Measurements from ENCODE around the gene OIP5.
"Not testable (repeated sequence)": the region's sequence is repeated elsewhere in the genome, so short reads cannot be mapped to it uniquely, and the experiment has no call there.

The OIP5 gene

GRCh38 chr15:41334293-41335120, 2.1 kb upstream of the OIP5 start:
- H3K27me3 ChIP-seq (ENCODE audit: insufficient read depth, low read length) = no peaks in the 10 kb centered on the region
- no peak overlapping the region for H3K27ac ChIP-seq (ENCODE audit: low read length)
- H3K9me3 ChIP-seq (ENCODE audit: insufficient read depth, low read depth, low read length) = no peaks in the 10 kb centered on the region
- peaks cover 12% of the 10 kb centered on the region for H3K36me3 ChIP-seq (ENCODE audit: insufficient read depth, low read depth, low read length)
- H3K4me3 ChIP-seq (ENCODE audit: low read length) = peak overlapping the region; percentile 95
- peak overlapping the region; percentile 64; the same call in 1 of the 2 replicates for H3K9ac ChIP-seq (ENCODE audit: low read depth, low read length)
- no peaks in the 10 kb centered on the region for H3K4me1 ChIP-seq (ENCODE audit: insufficient read depth, low read length)

DNA sequence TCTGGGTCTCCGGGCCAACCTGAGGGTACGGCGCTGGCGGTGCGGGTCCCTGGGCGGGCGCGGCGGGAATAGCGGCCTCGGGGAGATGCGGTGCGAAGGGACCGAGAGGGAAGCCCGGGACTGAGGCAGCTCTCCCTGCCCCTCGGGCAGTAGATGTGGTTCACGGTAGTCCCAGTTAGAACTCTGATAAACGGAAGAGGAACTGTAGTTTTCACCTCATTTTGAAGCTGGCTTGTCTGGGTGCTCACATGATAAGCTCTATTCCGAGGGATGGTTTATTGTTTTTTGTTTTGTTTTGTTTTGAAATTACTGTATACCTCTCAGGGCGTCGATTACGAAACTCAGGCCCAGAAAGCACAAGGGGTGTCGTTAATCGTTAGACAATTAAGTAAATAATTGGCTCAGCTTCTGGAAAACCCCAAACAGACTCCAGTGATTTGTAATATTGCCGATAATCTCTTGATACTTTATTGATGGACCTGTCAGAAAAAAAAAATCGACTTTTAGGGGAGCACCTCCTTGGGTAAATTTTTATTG, 703 bp upstream of the OIP5 start:
- Histone ChIP-seq H3K9me3 (ENCODE audit: insufficient read depth, low read depth, low read length) (no peaks in the 10 kb centered on the region), H3K4me3 (ENCODE audit: low read length) (peak overlapping the region; percentile 95), H3K27me3 (ENCODE audit: insufficient read depth, low read length) (no peaks in the 10 kb centered on the region), H3K36me3 (ENCODE audit: insufficient read depth, low read depth, low read length) (peaks cover 14% of the 10 kb centered on the region), H3K27ac (ENCODE audit: low read length) (peak overlapping the region; percentile 62), H3K4me1 (ENCODE audit: insufficient read depth, low read length) (no peaks in the 10 kb centered on the region), H3K9ac (ENCODE audit: low read depth, low read length) (peak overlapping the region; percentile 99)

- H3K4me3 ChIP-seq (ENCODE audit: low read length) = peak overlapping the region; percentile 95
- no peaks in the 10 kb centered on the region for H3K9me3 ChIP-seq (ENCODE audit: insufficient read depth, low read depth, low read length)
- H3K4me1 ChIP-seq (ENCODE audit: insufficient read depth, low read length) = no peaks in the 10 kb centered on the region
- H3K27ac ChIP-seq (ENCODE audit: low read length) = peak overlapping the region; percentile 92
- peaks cover 19% of the 10 kb centered on the region; the same call in 1 of the 2 replicates for H3K36me3 ChIP-seq (ENCODE audit: insufficient read depth, low read depth, low read length)
- peak overlapping the region; percentile 99 for H3K9ac ChIP-seq (ENCODE audit: low read depth, low read length)
- H3K27me3 ChIP-seq (ENCODE audit: insufficient read depth, low read length) = no peaks in the 10 kb centered on the region
Observed at GRCh38 chr15:41331833-41332193, 578 bp downstream of the OIP5 start.

DNA sequence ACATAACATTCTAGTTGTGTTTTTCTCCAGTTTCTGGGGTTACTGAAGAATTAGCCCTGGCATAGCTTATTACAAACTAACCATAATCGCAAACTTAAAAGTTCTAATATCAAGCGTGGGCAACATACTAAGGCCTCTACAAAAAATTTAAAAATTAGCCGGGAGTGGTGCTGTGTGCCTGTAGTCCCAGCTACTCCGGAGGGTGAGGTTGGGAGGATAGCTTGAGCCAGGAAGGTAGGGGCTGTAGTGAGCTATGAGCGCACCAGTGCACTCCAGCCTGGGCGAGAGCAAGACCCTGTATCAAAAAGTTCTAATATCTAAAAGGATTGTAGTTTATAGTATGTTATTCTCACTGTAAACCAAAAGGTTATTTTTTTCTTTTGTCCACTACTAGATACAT, 1.1 kb downstream of the OIP5 start:
- H3K9me3 ChIP-seq (ENCODE audit: insufficient read depth, low read depth, low read length) = no peaks in the 10 kb centered on the region
- H3K27ac ChIP-seq (ENCODE audit: low read length) = no peak overlapping the region
- peak overlapping the region; percentile 95 for H3K4me3 ChIP-seq (ENCODE audit: low read length)
- peaks cover 24% of the 10 kb centered on the region for H3K36me3 ChIP-seq (ENCODE audit: insufficient read depth, low read depth, low read length)
- H3K4me1 ChIP-seq (ENCODE audit: insufficient read depth, low read length) = no peaks in the 10 kb centered on the region
- peak overlapping the region; percentile 99; the same call in 1 of the 2 replicates for H3K9ac ChIP-seq (ENCODE audit: low read depth, low read length)
- H3K27me3 ChIP-seq (ENCODE audit: insufficient read depth, low read length) = no peaks in the 10 kb centered on the region

- Histone ChIP-seq H3K36me3 (ENCODE audit: insufficient read depth, low read depth, low read length) (peaks cover 43% of the 10 kb centered on the region), H3K4me3 (ENCODE audit: low read length) (no peak overlapping the region), H3K27ac (ENCODE audit: low read length) (no peak overlapping the region), H3K9ac (ENCODE audit: low read depth, low read length) (no peak overlapping the region), H3K9me3 (ENCODE audit: insufficient read depth, low read depth, low read length) (no peaks in the 10 kb centered on the region), H3K4me1 (ENCODE audit: insufficient read depth, low read length) (no peaks in the 10 kb centered on the region), H3K27me3 (ENCODE audit: insufficient read depth, low read length) (no peaks in the 10 kb centered on the region)
Observed at GRCh38 chr15:41323611-41324010, 8.8 kb downstream of the OIP5 start.

DNA sequence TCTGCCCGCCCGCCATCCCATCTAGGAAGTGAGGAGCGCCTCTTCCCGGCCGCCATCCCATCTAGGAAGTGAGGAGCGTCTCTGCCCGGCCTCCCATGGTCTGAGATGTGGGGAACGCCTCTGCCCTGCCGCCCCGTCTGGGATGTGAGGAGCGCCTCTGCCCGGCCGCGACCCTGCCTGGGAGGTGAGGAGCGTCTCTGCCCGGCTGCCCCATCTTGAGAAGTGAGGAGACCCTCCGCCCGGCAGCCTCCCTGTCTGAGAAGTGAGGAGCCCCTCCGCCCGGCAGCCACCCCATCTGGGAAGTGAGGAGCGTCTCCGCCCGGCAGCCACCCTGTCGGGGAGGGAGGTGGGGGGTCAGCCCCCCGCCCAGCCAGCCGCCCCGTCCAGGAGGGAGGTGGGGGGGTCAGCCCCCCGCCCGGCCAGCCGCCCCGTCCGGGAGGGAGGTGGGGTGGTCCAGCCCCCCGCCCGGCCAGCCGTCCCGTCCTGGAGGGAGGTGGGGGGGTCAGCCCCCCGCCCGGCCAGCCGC, 11.5 kb downstream of the OIP5 start:
- H3K27me3 ChIP-seq (ENCODE audit: insufficient read depth, low read length); H3K4me3 ChIP-seq (ENCODE audit: low read length); H3K9ac ChIP-seq (ENCODE audit: low read depth, low read length); H3K27ac ChIP-seq (ENCODE audit: low read length); H3K9me3 ChIP-seq (ENCODE audit: insufficient read depth, low read depth, low read length); H3K4me1 ChIP-seq (ENCODE audit: insufficient read depth, low read length): not testable (repeated sequence)
- peaks cover 39% of the 10 kb centered on the region for H3K36me3 ChIP-seq (ENCODE audit: insufficient read depth, low read depth, low read length)

DNA sequence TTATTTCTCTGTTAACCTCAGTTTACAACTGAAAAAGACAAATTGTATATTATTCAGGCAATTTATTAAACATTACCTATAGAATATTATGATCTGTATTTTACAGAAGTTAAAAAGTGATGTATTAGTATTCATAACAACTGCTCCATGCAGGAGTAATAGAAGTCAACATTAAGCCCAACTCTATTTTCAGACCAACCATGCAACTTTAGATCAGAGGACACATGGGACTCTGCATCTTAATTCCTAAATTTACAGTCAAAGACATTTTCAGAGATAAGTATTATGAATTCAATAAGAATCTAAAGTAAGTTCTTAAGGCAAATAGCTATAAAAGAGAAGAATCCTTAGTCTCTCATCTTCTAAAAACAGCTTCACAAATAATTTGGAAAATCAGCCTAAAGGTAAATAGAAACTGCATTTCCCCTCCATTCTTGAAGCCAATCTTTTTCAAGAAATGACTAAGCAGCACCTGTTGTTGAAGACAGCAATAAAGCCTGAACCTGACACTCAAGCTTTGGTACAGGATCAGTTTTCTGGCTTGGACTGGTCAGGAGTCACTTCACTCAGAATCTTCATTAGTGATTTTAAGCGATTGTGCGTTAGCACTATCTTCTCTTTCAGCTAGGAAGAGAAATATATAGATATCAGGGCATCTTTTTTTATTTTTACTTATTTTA, 23.0 kb downstream of the OIP5 start:
- H3K4me1 ChIP-seq (ENCODE audit: insufficient read depth, low read length) = no peaks in the 10 kb centered on the region
- no peak overlapping the region for H3K4me3 ChIP-seq (ENCODE audit: low read length)
- H3K27ac ChIP-seq (ENCODE audit: low read length) = no peak overlapping the region
- no peaks in the 10 kb centered on the region for H3K27me3 ChIP-seq (ENCODE audit: insufficient read depth, low read length)
- no peak overlapping the region for H3K9ac ChIP-seq (ENCODE audit: low read depth, low read length)
- no peaks in the 10 kb centered on the region for H3K9me3 ChIP-seq (ENCODE audit: insufficient read depth, low read depth, low read length)
- peaks cover 50% of the 10 kb centered on the region; the same call in 1 of the 2 replicates for H3K36me3 ChIP-seq (ENCODE audit: insufficient read depth, low read depth, low read length)

GRCh38 chr15:41307679-41308078, 24.7 kb downstream of the OIP5 start:
- H3K4me1 ChIP-seq (ENCODE audit: insufficient read depth, low read length) = peaks cover 12% of the 10 kb centered on the region
- H3K9ac ChIP-seq (ENCODE audit: low read depth, low read length) = no peak overlapping the region
- H3K9me3 ChIP-seq (ENCODE audit: insufficient read depth, low read depth, low read length) = no peaks in the 10 kb centered on the region
- no peaks in the 10 kb centered on the region for H3K27me3 ChIP-seq (ENCODE audit: insufficient read depth, low read length)
- no peak overlapping the region for H3K27ac ChIP-seq (ENCODE audit: low read length)
- peaks cover 45% of the 10 kb centered on the region; the same call in 1 of the 2 replicates for H3K36me3 ChIP-seq (ENCODE audit: insufficient read depth, low read depth, low read length)
- H3K4me3 ChIP-seq (ENCODE audit: low read length) = no peak overlapping the region

- Histone ChIP-seq H3K9ac (ENCODE audit: low read depth, low read length) (no peak overlapping the region), H3K4me1 (ENCODE audit: insufficient read depth, low read length) (peaks cover 12% of the 10 kb centered on the region), H3K9me3 (ENCODE audit: insufficient read depth, low read depth, low read length) (no peaks in the 10 kb centered on the region), H3K27ac (ENCODE audit: low read length) (no peak overlapping the region), H3K36me3 (ENCODE audit: insufficient read depth, low read depth, low read length) (peaks cover 41% of the 10 kb centered on the region), H3K4me3 (ENCODE audit: low read length) (no peak overlapping the region), H3K27me3 (ENCODE audit: insufficient read depth, low read length) (no peaks in the 10 kb centered on the region)
Observed at GRCh38 chr15:41304149-41304770, 28.1 kb downstream of the OIP5 start.

- H3K9ac ChIP-seq (ENCODE audit: low read depth, low read length) = no peak overlapping the region
- no peaks in the 10 kb centered on the region for H3K9me3 ChIP-seq (ENCODE audit: insufficient read depth, low read depth, low read length)
- H3K4me3 ChIP-seq (ENCODE audit: low read length) = no peak overlapping the region
- no peak overlapping the region for H3K27ac ChIP-seq (ENCODE audit: low read length)
- peaks cover 57% of the 10 kb centered on the region for H3K36me3 ChIP-seq (ENCODE audit: insufficient read depth, low read depth, low read length)
- peaks cover 12% of the 10 kb centered on the region for H3K4me1 ChIP-seq (ENCODE audit: insufficient read depth, low read length)
- H3K27me3 ChIP-seq (ENCODE audit: insufficient read depth, low read length) = no peaks in the 10 kb centered on the region
Observed at GRCh38 chr15:41301587-41301986, 30.8 kb downstream of the OIP5 start.

GRCh38 chr15:41301139-41301538, 31.3 kb downstream of the OIP5 start:
- not testable (repeated sequence) for H3K27ac ChIP-seq (ENCODE audit: low read length); H3K4me3 ChIP-seq (ENCODE audit: low read length); H3K27me3 ChIP-seq (ENCODE audit: insufficient read depth, low read length); H3K9me3 ChIP-seq (ENCODE audit: insufficient read depth, low read depth, low read length); H3K9ac ChIP-seq (ENCODE audit: low read depth, low read length)
- Histone ChIP-seq H3K4me1 (ENCODE audit: insufficient read depth, low read length) (peaks cover 12% of the 10 kb centered on the region), H3K36me3 (ENCODE audit: insufficient read depth, low read depth, low read length) (peaks cover 57% of the 10 kb centered on the region)

All from iPS-20b (cell line).